HEK293T (cell line): ENCODE measurements around the gene ITGB5.

ENCODE experiments used
- FOXM1 ChIP-seq: fragments of 450-650 bp; IDR thresholded peaks from 2 replicates; pipeline ENCODE4 v1.6.1; 2017; ENCODE audit warnings: mild to moderate bottlenecking, borderline replicate concordance
- HDGF ChIP-seq: fragments of 450-650 bp; IDR thresholded peaks from 2 replicates; pipeline ENCODE4 v1.6.1; 2017; ENCODE audit warnings: antibody characterized with exemption, borderline replicate concordance
- PKNOX1 ChIP-seq: fragments of 450-650 bp; IDR thresholded peaks from 2 replicates; pipeline ENCODE4 v1.6.1; 2016
- SP1 ChIP-seq: fragments of 450-650 bp; IDR thresholded peaks from 2 replicates; pipeline ENCODE4 v1.6.1; 2017
- SUZ12 ChIP-seq: fragments of 450-650 bp; IDR thresholded peaks from 2 replicates; pipeline ENCODE4 v1.6.1; 2016; ENCODE audit warnings: mild to moderate bottlenecking
- TARDBP ChIP-seq: fragments of 450-650 bp; IDR thresholded peaks from 2 replicates; pipeline ENCODE4 v1.6.1; 2016

- no peak for TF ChIP-seq SP1
- no peak for TF ChIP-seq SUZ12
- TF ChIP-seq FOXM1: no peak
- no peak for TF ChIP-seq PKNOX1
- TF ChIP-seq TARDBP: no peak
- no peak for TF ChIP-seq HDGF
Observed at GRCh38 chr3:124797426-124797945, 89.7 kb downstream of the ITGB5 start.
